Activated CD4-positive, alpha-beta T cell treated with anti-CD3 and anti-CD28 coated beads for 36 hours (primary cell): ENCODE measurements around the gene SIL1. TPM values are rescaled to one million over a fixed set of nuclear protein-coding genes. Genes with fewer than 3 reads are reported as not detected.
"Not testable (repeated sequence)": the region's sequence is repeated elsewhere in the genome, so short reads cannot be mapped to it uniquely, and the experiment has no call there.

Source experiments
- ATAC-seq: fragments of 200-7000 bp; cut with Tn5 transposase; one replicate; pipeline ENCODE4 v1.10.0; 2021; ENCODE audit warnings: mild to moderate bottlenecking, moderate library complexity
- CTCF ChIA-PET: fragments of 350-600 bp; sonication (Branson Sonifier 250); formaldehyde crosslinking; loops from one replicate; lab custom pipeline; 2021; ENCODE audit warnings: antibody characterized with exemption; lab: Charles Lee
- POLR2A ChIA-PET: fragments of 350-600 bp; sonication (Branson Sonifier 250); formaldehyde crosslinking; loops from one replicate; lab custom pipeline; 2021; ENCODE audit warnings: antibody characterized with exemption, inconsistent platforms; lab: Charles Lee
- DNase-seq: peaks from one replicate; pipeline ENCODE4 v3.0.0-alpha.2; 2020
- H3K27ac Mint-ChIP-seq: one replicate; pipeline ENCODE4 v1.8.0; 2021; ENCODE audit warnings: mixed read lengths
- H3K27me3 Mint-ChIP-seq: one replicate; pipeline ENCODE4 v1.8.0; 2021; ENCODE audit warnings: mixed read lengths
- H3K36me3 Mint-ChIP-seq: one replicate; pipeline ENCODE4 v1.8.0; 2021; ENCODE audit warnings: low read depth, mixed read lengths
- H3K4me1 Mint-ChIP-seq: one replicate; pipeline ENCODE4 v1.8.0; 2021; ENCODE audit warnings: mixed read lengths
- H3K4me3 Mint-ChIP-seq: one replicate; pipeline ENCODE4 v1.8.0; 2021; ENCODE audit warnings: mild to moderate bottlenecking, moderate library complexity, mixed read lengths
- H3K9me3 Mint-ChIP-seq: one replicate; pipeline ENCODE4 v1.8.0; 2021; ENCODE audit warnings: low read depth, mixed read lengths
- intact Hi-C, 2 experiments: fragments of 100-400 bp; cut with DNase I in 1 of 2; cut with micrococcal nuclease in 1 of 2; formaldehyde crosslinking; loops; one replicate each; pipeline versions ENCODE4 v1.14.2 to v1.15.1; 2022 to 2024; cut with DNase I, micrococcal nuclease
- total RNA-seq, 2 experiments: library from RNA; stranded (reverse); gene quantifications; one replicate each; pipeline ENCODE4 v1.2.3, GENCODE V29; 2021

SIL1 gene
- total RNA-seq, 2 experiments from 2014 or later: 11.2 to 14.4 TPM

DNA sequence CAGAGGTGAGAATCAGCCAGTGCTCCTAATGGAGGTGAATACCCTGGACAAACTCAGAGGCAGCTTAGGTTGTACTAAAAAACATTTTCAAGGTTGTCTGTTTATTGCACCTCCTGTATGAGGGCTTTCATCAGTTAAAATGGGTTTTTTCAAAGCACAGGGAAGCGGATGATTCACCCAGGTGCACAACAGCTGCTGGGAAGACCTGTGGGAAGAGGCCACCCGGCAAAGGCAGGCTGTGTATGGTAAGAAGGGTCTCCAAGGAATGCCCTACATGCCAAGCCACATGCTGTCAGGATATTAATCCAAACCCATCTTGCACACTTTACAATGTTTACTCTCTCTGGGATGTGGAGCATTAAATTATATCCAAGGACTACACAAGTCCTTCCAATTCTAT lies 14.7 kb downstream of the SIL1 start:
- Mint-ChIP-seq H3K36me3 (peaks cover 2% of the 10 kb centered on the region), H3K9me3 (no peaks in the 10 kb centered on the region), H3K27ac (no peak overlapping the region), H3K4me3 (no peak overlapping the region), H3K27me3 (no peaks in the 10 kb centered on the region), H3K4me1 (no peaks in the 10 kb centered on the region)
- intact Hi-C loops: no loop called here
- no peak for ATAC-seq
- ChIA-PET POLR2A (no interaction called here), CTCF (interaction anchor here (0.6 to 1.3 kb wide), 3 partner anchors 12 to 452 kb away, joined by 3 to 5 read pairs (median 4); no protein-coding TSS in a partner anchor)
- no peak for DNase-seq

DNA sequence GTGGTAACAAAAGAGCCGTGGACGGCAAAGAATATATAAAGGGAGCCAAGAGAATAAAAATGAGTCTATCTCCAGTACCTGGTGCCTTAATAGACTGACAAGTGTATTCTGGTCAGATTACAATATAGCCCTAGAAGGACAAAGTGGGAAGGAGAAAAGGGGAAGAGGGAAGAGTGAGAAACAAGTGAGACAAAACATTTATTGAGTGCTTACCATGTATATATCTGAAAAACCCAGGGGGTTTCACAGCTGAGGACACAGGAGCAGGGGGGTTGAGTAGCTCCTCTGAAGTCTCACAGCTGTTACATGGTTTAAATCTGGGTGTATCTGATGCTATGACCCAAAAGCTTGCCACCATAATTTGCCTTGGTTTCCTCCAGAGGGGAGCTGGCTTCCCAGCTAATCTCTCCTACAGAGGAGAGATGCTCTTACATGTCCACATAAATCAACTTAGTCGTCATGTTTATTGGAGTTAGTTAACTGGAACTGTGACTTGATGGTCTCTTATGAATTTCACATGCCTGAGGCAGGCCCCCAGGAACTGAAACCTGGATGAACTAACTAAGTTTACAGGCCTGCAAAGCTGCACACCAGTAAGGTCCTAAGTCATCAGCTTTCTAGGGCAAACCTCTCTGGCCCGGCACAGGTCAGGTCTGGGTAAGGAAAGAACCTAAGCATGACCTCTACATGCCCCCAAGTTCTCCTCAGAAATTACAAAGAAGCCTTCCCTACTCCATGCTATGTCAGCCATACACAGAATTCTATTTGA lies 15.5 kb downstream of the SIL1 start:
- Mint-ChIP-seq H3K9me3 (no peaks in the 10 kb centered on the region), H3K36me3 (peaks cover 2% of the 10 kb centered on the region), H3K27me3 (no peaks in the 10 kb centered on the region), H3K27ac (no peak overlapping the region), H3K4me1 (peaks cover 6% of the 10 kb centered on the region), H3K4me3 (no peak overlapping the region)
- intact Hi-C loops: no loop called here
- POLR2A ChIA-PET: no interaction called here
- CTCF ChIA-PET: interaction anchor here (1.3 kb wide), 1 partner anchor 12 kb away, joined by 4 read pairs; no protein-coding TSS in a partner anchor
- no peak for ATAC-seq
- DNase-seq: no peak

DNA sequence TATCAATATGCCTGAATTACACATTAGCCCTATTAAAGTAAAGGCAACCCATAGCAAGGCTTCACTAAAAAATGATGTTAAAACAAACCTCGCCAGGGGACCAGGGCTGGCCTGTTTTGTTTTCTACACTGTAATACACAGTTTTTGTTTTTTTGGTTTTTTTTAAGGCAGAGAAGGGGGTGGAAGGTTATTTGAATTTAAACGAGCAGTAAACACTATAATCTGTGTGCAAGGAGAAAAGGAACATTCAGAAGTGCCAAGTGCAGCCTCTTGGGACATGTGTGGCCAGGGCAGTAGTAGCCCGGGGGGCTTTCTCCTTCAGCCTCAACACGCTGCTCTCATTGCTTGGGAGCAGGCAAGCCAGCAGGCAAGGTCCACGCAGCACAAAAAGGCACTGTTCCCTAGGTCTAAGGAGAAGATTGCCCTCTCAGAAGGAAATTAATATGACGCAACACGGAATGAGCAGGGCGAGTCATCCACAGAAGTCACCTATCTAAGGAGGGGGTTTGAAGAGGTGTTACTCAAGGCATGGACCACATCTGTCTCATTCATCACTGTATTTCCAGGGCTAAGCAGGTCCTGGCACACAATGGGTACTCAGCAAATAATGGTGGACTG lies 16.2 kb downstream of the SIL1 start:
- no peak overlapping the region for H3K27ac Mint-ChIP-seq
- no peaks in the 10 kb centered on the region for H3K27me3 Mint-ChIP-seq
- H3K4me3 Mint-ChIP-seq: no peak overlapping the region
- POLR2A ChIA-PET: no interaction called here
- H3K36me3 Mint-ChIP-seq: peaks cover 2% of the 10 kb centered on the region
- H3K9me3 Mint-ChIP-seq: no peaks in the 10 kb centered on the region
- no peak for ATAC-seq
- DNase-seq: no peak
- intact Hi-C loops: no loop called here
- CTCF ChIA-PET: no interaction called here
- peaks cover 6% of the 10 kb centered on the region for H3K4me1 Mint-ChIP-seq

DNA sequence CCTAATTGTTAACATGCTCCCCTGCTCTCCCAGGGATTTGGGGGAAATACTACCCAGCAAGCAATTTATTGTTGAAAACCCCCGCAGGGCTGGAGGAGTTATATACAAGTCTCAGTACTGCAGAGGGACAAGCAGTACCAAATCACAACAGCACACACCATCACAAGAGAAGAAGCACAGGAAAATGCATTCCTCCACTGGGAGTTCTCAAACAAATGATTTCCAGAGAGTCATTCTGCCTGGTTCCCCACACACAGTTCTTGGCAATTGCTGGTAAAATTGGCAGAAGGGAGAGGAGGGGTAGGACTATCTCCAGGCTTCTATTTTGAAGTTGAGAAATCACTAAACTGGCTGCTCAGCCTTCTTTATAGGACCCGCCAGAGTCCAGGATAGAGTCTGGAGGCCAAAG lies 16.8 kb downstream of the SIL1 start:
- Mint-ChIP-seq H3K4me3 (no peak overlapping the region), H3K36me3 (peaks cover 2% of the 10 kb centered on the region), H3K27me3 (no peaks in the 10 kb centered on the region), H3K27ac (no peak overlapping the region), H3K9me3 (no peaks in the 10 kb centered on the region), H3K4me1 (peaks cover 6% of the 10 kb centered on the region)
- ChIA-PET CTCF (no interaction called here), POLR2A (no interaction called here)
- intact Hi-C loops: no loop called here
- ATAC-seq (no peak), DNase-seq (no peak)

DNA sequence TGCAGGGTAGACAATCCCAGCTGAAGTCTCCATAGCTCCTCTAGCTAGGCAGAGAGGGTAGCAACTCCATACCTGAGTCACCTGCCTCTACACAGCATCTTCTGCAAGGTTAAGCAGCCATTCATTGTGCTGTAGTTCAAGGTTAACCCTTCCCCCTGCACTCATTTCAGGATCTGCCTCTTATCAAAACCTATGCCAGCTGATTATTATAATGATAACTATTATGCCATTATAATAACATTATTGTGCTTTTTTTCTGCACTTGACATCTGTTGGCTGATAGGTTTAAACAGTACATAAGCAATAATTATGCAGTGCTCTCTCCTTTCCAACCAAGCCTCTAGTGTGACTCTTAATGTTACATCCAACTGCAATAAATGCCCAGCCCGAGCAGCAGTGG lies 17.3 kb downstream of the SIL1 start:
- ATAC-seq: no peak
- H3K36me3 Mint-ChIP-seq: no peaks in the 10 kb centered on the region
- DNase-seq: no peak
- ChIA-PET CTCF (no interaction called here), POLR2A (no interaction called here)
- no peak overlapping the region for H3K4me3 Mint-ChIP-seq
- H3K27me3 Mint-ChIP-seq: no peaks in the 10 kb centered on the region
- H3K4me1 Mint-ChIP-seq: peaks cover 6% of the 10 kb centered on the region
- H3K9me3 Mint-ChIP-seq: no peaks in the 10 kb centered on the region
- H3K27ac Mint-ChIP-seq: no peak overlapping the region
- intact Hi-C loops: no loop called here

DNA sequence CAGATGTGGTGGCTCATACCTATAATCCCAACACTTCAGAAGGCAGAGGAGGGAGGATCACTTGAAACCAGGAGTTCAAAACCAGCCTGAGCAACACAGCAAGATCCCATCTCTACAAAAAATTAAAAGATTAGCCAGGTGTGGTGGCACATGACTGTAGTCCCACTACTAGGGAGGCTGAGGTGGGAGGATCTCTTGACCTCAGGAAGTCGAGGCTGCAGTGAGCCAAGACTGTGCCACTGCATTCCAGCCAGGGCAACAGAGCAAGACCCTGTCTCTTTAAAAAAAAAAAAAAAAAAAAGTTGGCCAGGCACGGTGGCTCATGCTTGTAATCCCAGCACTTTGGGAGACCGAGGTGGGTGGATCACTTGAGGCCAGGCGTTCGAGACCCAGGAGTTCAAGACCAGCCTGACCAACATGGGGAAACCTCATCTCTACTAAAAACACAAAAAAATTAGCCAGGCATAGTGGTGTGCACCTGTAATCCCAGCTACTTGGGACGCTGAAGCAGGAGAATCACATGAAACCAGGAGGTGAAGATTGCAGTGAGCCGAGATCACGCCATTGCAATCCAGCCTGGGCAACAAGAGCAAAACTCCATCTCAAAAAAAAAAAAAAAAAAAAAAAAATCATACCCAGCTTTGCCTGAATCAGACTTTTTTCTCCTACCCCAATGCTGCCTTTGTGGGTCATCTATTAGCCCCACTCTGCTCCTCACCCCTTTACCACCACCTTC lies 18.2 kb downstream of the SIL1 start:
- ATAC-seq, intact Hi-C loops, H3K4me1 Mint-ChIP-seq, POLR2A ChIA-PET, DNase-seq, H3K27me3 Mint-ChIP-seq, H3K4me3 Mint-ChIP-seq, H3K9me3 Mint-ChIP-seq, H3K36me3 Mint-ChIP-seq, H3K27ac Mint-ChIP-seq: not testable (repeated sequence)
- CTCF ChIA-PET: interaction anchor here (0.7 kb wide), 1 partner anchor 75 kb away, joined by 3 read pairs; no protein-coding TSS in a partner anchor

DNA sequence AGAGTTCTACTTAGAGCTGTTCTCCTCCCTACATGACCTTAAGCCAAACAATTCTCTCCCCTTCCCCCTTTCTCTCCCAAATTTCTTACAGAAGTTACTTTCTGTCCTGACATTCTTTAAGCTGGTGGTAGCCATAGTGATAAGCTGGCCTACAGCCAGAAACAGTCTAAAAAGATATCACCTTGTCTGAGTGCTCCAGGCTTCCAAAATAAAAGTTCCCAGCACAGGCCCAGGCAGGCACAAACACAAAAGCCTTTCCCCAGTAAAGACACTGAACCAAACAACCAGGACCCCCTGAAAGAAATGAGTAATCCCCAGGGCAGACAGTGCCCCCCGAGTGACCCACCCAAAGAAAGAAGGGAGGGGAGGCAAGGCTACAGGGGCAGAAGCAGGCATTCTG lies 19.2 kb downstream of the SIL1 start:
- ChIA-PET POLR2A (interaction anchor here (0.6 kb wide), 1 partner anchor 432 kb away, joined by 3 read pairs; no protein-coding TSS in a partner anchor), CTCF (no interaction called here)
- Mint-ChIP-seq H3K36me3 (no peaks in the 10 kb centered on the region), H3K27me3 (no peaks in the 10 kb centered on the region), H3K27ac (no peak overlapping the region), H3K4me3 (no peak overlapping the region), H3K4me1 (peaks cover 6% of the 10 kb centered on the region), H3K9me3 (no peaks in the 10 kb centered on the region)
- ATAC-seq: no peak
- intact Hi-C loops: no loop called here
- DNase-seq: no peak

DNA sequence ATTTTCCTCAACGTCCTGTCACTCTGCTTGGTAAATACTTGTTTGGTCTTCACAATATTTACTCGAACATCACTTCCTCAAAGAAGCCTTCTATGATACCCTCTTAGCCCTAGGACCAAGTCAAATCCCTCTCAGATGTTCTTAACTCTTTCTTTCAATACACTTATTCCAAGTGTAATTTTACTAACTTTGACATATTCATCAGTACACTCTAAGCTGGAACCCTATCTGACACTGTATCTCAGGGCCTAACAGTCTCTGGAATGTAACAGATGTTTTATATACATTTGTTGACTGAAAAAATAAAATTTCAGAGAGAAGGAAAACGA lies 19.6 kb downstream of the SIL1 start:
- no peak overlapping the region for H3K4me3 Mint-ChIP-seq
- H3K9me3 Mint-ChIP-seq: no peaks in the 10 kb centered on the region
- DNase-seq (no peak), ATAC-seq (no peak)
- no peak overlapping the region for H3K27ac Mint-ChIP-seq
- POLR2A ChIA-PET: no interaction called here
- no peaks in the 10 kb centered on the region for H3K27me3 Mint-ChIP-seq
- intact Hi-C loops: no loop called here
- CTCF ChIA-PET: no interaction called here
- no peaks in the 10 kb centered on the region for H3K36me3 Mint-ChIP-seq
- peaks cover 6% of the 10 kb centered on the region for H3K4me1 Mint-ChIP-seq

DNA sequence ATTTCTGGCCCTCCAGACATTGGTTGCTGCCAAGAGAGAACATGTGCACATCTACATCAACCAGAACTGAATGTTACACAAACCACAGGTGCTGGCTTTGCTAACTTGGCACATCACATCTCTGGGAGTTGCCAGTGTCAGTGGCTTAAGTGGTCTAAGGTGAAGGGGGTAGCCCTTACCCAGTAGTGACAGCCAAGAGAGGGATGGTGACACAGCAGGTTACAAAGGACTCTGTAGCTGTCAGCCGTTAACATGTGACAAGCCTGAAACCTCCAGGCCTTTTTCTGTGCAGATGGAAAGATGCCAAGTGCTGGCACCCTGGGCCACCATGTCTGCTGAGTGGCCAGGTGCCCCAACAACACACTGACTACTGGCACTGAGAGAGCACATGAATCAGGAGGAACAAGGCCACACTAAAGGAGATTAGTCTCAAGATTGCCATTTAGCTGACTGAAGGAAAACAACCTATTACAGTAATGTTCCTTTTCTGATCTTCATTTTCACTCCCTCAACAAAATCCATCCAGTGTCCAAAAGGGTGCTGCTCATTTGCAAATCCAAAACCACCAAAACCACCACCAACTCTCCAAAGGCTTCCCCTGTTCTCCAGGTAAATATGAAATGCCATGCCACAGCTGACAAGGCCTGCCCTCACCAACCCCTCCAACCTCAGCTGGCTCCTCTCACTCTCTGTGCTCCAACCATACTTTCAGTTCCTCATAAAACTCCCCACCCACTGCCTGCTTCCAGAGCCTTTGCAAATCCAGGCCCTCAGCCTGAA lies 20.2 kb downstream of the SIL1 start:
- ATAC-seq (no peak), DNase-seq (no peak)
- Mint-ChIP-seq H3K4me1 (peaks cover 6% of the 10 kb centered on the region), H3K36me3 (no peaks in the 10 kb centered on the region), H3K27me3 (no peaks in the 10 kb centered on the region), H3K4me3 (no peak overlapping the region), H3K9me3 (no peaks in the 10 kb centered on the region), H3K27ac (no peak overlapping the region)
- intact Hi-C loops: no loop called here
- ChIA-PET POLR2A (no interaction called here), CTCF (no interaction called here)

DNA sequence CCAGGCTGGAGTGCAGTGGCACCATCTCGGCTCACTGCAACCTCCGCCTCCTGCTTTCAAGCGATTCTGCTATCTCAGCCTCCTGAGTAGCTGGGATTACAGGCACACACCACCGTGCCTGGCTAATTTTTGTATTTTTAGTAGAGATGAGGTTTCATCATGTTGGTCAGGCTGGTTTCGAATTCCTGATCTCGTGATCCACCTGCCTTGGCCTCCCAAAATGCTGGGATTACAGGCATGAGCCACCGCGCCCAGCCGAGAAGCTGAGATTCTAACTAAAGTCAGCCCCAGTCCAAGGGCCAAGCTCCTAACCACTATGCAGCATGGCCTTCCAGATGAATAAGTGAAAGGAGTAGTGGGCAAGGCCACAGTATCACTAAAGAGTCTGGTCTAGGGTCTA lies 20.9 kb downstream of the SIL1 start:
- CTCF ChIA-PET, POLR2A ChIA-PET, H3K27me3 Mint-ChIP-seq, H3K4me3 Mint-ChIP-seq, H3K9me3 Mint-ChIP-seq, H3K27ac Mint-ChIP-seq, H3K36me3 Mint-ChIP-seq, intact Hi-C loops, ATAC-seq, DNase-seq, H3K4me1 Mint-ChIP-seq: not testable (repeated sequence)

DNA sequence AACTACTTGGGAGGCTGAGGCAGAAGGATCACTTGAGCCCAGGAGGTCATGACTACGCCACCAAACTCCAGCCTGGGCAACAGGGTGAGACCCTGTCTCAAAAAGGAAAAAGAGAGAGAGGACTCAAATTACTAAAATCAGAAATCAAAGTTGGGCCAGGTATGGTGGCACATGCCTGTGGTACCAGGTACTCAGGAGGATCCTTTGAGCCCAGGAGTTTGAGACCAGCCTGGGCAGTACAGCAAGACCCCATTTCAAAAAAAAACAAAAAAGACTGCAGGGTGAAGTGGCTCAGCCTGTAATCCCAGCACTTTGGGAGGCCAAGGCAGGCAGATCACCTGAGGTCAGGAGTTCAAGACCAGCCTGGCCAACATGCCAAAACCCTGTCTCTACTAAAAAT lies 23.8 kb downstream of the SIL1 start:
- H3K27ac Mint-ChIP-seq, H3K9me3 Mint-ChIP-seq, H3K36me3 Mint-ChIP-seq, H3K4me3 Mint-ChIP-seq, H3K27me3 Mint-ChIP-seq, intact Hi-C loops, H3K4me1 Mint-ChIP-seq, DNase-seq, ATAC-seq: not testable (repeated sequence)
- ChIA-PET POLR2A (interaction anchor here (0.7 kb wide), 1 partner anchor 676 kb away, joined by 7 read pairs; no protein-coding TSS in a partner anchor), CTCF (interaction anchor here (0.7 kb wide), 1 partner anchor 26 kb away, joined by 6 read pairs; no protein-coding TSS in a partner anchor)
